SK-N-SH (cell line): ENCODE measurements around the gene LRRC38. TPM values are rescaled to one million over a fixed set of nuclear protein-coding genes. Genes with fewer than 3 reads are reported as not detected.

Experiments used
- CTCF ChIA-PET: fragments of 300-600, 350-600 bp; formaldehyde crosslinking; extraction: SDS; loops from one replicate; lab custom pipeline; 2021; lab: Yijun Ruan, JAX
- POLR2A ChIA-PET: fragments of 350-600 bp; sonication (Branson Sonifier 250); formaldehyde crosslinking; extraction: SDS; loops from one replicate; lab custom pipeline; 2020; ENCODE audit warnings: antibody characterized with exemption, inconsistent platforms; lab: Yijun Ruan, JAX
- DNase-seq: peaks from one replicate; pipeline ENCODE4 v3.0.0; 2012
- H2AFZ ChIP-seq: fragments of 200-600 bp; sonication (generic); 2 replicates; pipeline ENCODE4 v1.8.1; 2016; ENCODE audit warnings: antibody characterized with exemption, mild to moderate bottlenecking, low read depth
- H3F3A ChIP-seq: fragments of 200-600 bp; sonication (generic); replicated peaks from 2 replicates; pipeline ENCODE3; 2016; ENCODE audit warnings: antibody characterized with exemption, mild to moderate bottlenecking; ENCODE audit not compliant: insufficient read depth
- H3K27ac ChIP-seq, 2 experiments: fragments of 200-500 bp in 1 of 2; fragments of 200-600 bp in 1 of 2; sonication (Bioruptor generic) in 1 of 2; sonication (generic), shearing (Covaris generic) in 1 of 2; 2 replicates each; pipeline versions ENCODE4 v1.5.1 to v1.6.1; 2014 to 2016; ENCODE audit warnings: low read depth in 2 of 2, inconsistent platforms in 1 of 2, low read length in 1 of 2, mild to moderate bottlenecking in 1 of 2, mixed read lengths in 1 of 2
- H3K27me3 ChIP-seq: fragments of 200-600 bp; sonication (generic), shearing (Covaris generic); 2 replicates; pipeline ENCODE4 v1.6.1; 2016; ENCODE audit warnings: mixed run types; ENCODE audit not compliant: insufficient read depth
- H3K36me3 ChIP-seq, 2 experiments: fragments of 200-500 bp in 1 of 2; fragments of 200-600 bp in 1 of 2; sonication (Bioruptor generic) in 1 of 2; sonication (generic) in 1 of 2; replicated peaks in 1 of 2; 2 replicates each; pipeline versions ENCODE3 to v1.5.1; 2014 to 2016; ENCODE audit warnings: low read length in 1 of 2, mild to moderate bottlenecking in 1 of 2; ENCODE audit not compliant: insufficient read depth in 2 of 2, control insufficient read depth in 1 of 2
- H3K4me1 ChIP-seq, 2 experiments: fragments of 200-500 bp in 1 of 2; fragments of 200-600 bp in 1 of 2; sonication (Bioruptor generic) in 1 of 2; sonication (generic), shearing (Covaris generic) in 1 of 2; 2 replicates each; pipeline versions ENCODE4 v1.5.1 to v1.6.1; 2014 to 2016; ENCODE audit warnings: low read depth in 1 of 2, low read length in 1 of 2, mixed run types in 1 of 2; ENCODE audit not compliant: insufficient read depth in 2 of 2, control insufficient read depth in 1 of 2
- H3K4me2 ChIP-seq: fragments of 200-600 bp; sonication (generic), shearing (Covaris generic); 2 replicates; pipeline ENCODE4 v1.6.1; 2017; ENCODE audit warnings: mixed run types
- H3K4me3 ChIP-seq, 2 experiments: fragments of 200-500 bp in 1 of 2; fragments of 200-600 bp in 1 of 2; sonication (Bioruptor generic) in 1 of 2; sonication (generic), shearing (Covaris generic) in 1 of 2; 2 replicates each; pipeline versions ENCODE4 v1.5.1 to v1.8.1; 2014 to 2016; ENCODE audit warnings: low read depth in 2 of 2, inconsistent platforms in 1 of 2, low read length in 1 of 2, mild to moderate bottlenecking in 1 of 2, mixed read lengths in 1 of 2, moderate library complexity in 1 of 2
- H3K79me2 ChIP-seq: fragments of 200-600 bp; sonication (generic); 2 replicates; pipeline ENCODE4 v1.8.1; 2017; ENCODE audit warnings: mild to moderate bottlenecking; ENCODE audit not compliant: insufficient read depth
- H3K9ac ChIP-seq: fragments of 200-600 bp; sonication (generic); 2 replicates; pipeline ENCODE4 v1.6.1; 2017; ENCODE audit warnings: mixed run types
- H3K9me2 ChIP-seq: fragments of 200-600 bp; sonication (generic); 2 replicates; pipeline ENCODE4 v1.6.1; 2017; ENCODE audit warnings: mixed run types
- H3K9me3 ChIP-seq: fragments of 200-600 bp; sonication (generic); 2 replicates; pipeline ENCODE4 v1.6.1; 2017; ENCODE audit warnings: mixed run types, mild to moderate bottlenecking, moderate library complexity
- H4K20me1 ChIP-seq: fragments of 200-600 bp; sonication (generic); 2 replicates; pipeline ENCODE4 v1.6.1; 2017; ENCODE audit warnings: mild to moderate bottlenecking, mixed run types; ENCODE audit not compliant: insufficient read depth
- CHD2 ChIP-seq: fragments of 150-350 bp; IDR thresholded peaks from 2 replicates; pipeline ENCODE4 v1.6.1; 2018; ENCODE audit warnings: low read length; ENCODE audit not compliant: partially characterized antibody
- ELF1 ChIP-seq: IDR thresholded peaks from 2 replicates; pipeline ENCODE4 v1.4.0; 2012
- EZH2phosphoT487 ChIP-seq: fragments of 200-600 bp; sonication (generic); IDR thresholded peaks from 2 replicates; pipeline ENCODE4 v1.6.1; 2017; ENCODE audit warnings: low read depth, mixed run types, mild to moderate bottlenecking, antibody characterized with exemption, moderate library complexity, borderline replicate concordance
- FOSL2 ChIP-seq: IDR thresholded peaks from 2 replicates; pipeline ENCODE4 v1.4.0; 2012; ENCODE audit warnings: low read depth, mild to moderate bottlenecking, moderate library complexity, borderline replicate concordance
- FOXJ3 ChIP-seq: sonication (generic); formaldehyde crosslinking; IDR thresholded peaks from 2 replicates; pipeline ENCODE4 v1.5.1; 2020; ENCODE audit warnings: mild to moderate bottlenecking, missing genetic modification reagents
- FOXM1 ChIP-seq: IDR thresholded peaks from 2 replicates; pipeline ENCODE4 v1.4.0; 2012; ENCODE audit warnings: low read depth, mild to moderate bottlenecking
- IRF3 ChIP-seq: fragments of 150-350 bp; IDR thresholded peaks from 2 replicates; pipeline ENCODE4 v1.6.1; 2016; ENCODE audit warnings: mild to moderate bottlenecking, low read depth, low read length
- MEF2A ChIP-seq: IDR thresholded peaks from 2 replicates; pipeline ENCODE4 v1.4.0; 2012; ENCODE audit warnings: low read depth, borderline replicate concordance
- NFIC ChIP-seq: IDR thresholded peaks from 2 replicates; pipeline ENCODE4 v1.4.0; 2012; ENCODE audit warnings: borderline replicate concordance
- PBX3 ChIP-seq: IDR thresholded peaks from 2 replicates; pipeline ENCODE4; 2012
- RCOR1 ChIP-seq: fragments of 150-350 bp; IDR thresholded peaks from 2 replicates; pipeline ENCODE4 v1.6.1; 2017; ENCODE audit warnings: antibody characterized with exemption, low read length
- RFX5 ChIP-seq: IDR thresholded peaks from 2 replicates; pipeline ENCODE4 v1.6.1; 2012; ENCODE audit warnings: mild to moderate bottlenecking, improper control_type of control experiment, low read length
- RXRA ChIP-seq: IDR thresholded peaks from 2 replicates; pipeline ENCODE4 v1.4.0; 2012; ENCODE audit warnings: low read depth, mild to moderate bottlenecking, borderline replicate concordance
- SIN3A ChIP-seq: IDR thresholded peaks from 2 replicates; pipeline ENCODE4 v1.6.1; 2012; ENCODE audit warnings: low read depth, mild to moderate bottlenecking, low read length, moderate library complexity, borderline replicate concordance
- TEAD4 ChIP-seq: IDR thresholded peaks from 2 replicates; pipeline ENCODE4 v1.4.0; 2012; ENCODE audit warnings: mild to moderate bottlenecking, borderline replicate concordance; ENCODE audit not compliant: insufficient read depth
- YY1 ChIP-seq: IDR thresholded peaks from 2 replicates; pipeline ENCODE4 v1.4.0; 2012; ENCODE audit warnings: low read depth, mild to moderate bottlenecking
- ZBTB33 ChIP-seq: IDR thresholded peaks from 2 replicates; pipeline ENCODE4 v1.4.0; 2012; ENCODE audit warnings: low read depth, borderline replicate concordance
- WGBS: methylation state at CpG from one replicate; pipeline ENCODE4 v1.1.6; 2017; ENCODE audit warnings: low lambda C conversion rate; 5-methylcytosine and 5-hydroxymethylcytosine counted together
- polyA plus RNA-seq, 3 experiments: library from polyadenylated mRNA; depleted of rRNA; stranded (reverse); fragments of >200 nt; gene quantifications; 2 replicates each; pipeline ENCODE4 v1.2.3, GENCODE V29; 2012
- TF ChIP-seq, protein P1 (sequence below): IDR thresholded peaks from 2 replicates; pipeline ENCODE4 v1.4.0; 2012; ENCODE audit warnings: low read depth
- TF ChIP-seq, protein P2 (sequence below): IDR thresholded peaks from 2 replicates; pipeline ENCODE4 v1.6.1; 2012; ENCODE audit warnings: mild to moderate bottlenecking, low read depth, low read length, moderate library complexity

LRRC38 gene
- polyA plus RNA-seq, 1 of the 3 experiments (the other 2 are of a cell fraction): 0.02 TPM

- no peaks in the 10 kb centered on the region for H4K20me1 ChIP-seq
- H3K4me2 ChIP-seq: no peak overlapping the region
- H3K9ac ChIP-seq: no peak overlapping the region
- no peaks in the 10 kb centered on the region for H3F3A ChIP-seq
- no peak overlapping the region for H3K27ac ChIP-seq
- no peaks in the 10 kb centered on the region for H3K9me3 ChIP-seq
- TF ChIP-seq ZBTB33: no peak
- no peak for TF ChIP-seq EZH2phosphoT487
- TF ChIP-seq MEF2A: no peak
- no peak for TF ChIP-seq ELF1
- TF ChIP-seq RFX5: no peak
- no peak for TF ChIP-seq YY1
- TF ChIP-seq, protein P1, sequence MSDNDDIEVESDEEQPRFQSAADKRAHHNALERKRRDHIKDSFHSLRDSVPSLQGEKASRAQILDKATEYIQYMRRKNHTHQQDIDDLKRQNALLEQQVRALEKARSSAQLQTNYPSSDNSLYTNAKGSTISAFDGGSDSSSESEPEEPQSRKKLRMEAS: no peak
- no peak for TF ChIP-seq CHD2
- no peak for TF ChIP-seq RXRA
- TF ChIP-seq FOXJ3 (CRISPR knock-in tag): no peak
- no peak for TF ChIP-seq IRF3
- no peak for TF ChIP-seq PBX3
- TF ChIP-seq SIN3A: no peak
- TF ChIP-seq FOXM1: no peak
- no peak for TF ChIP-seq FOSL2
- TF ChIP-seq, protein P2, sequence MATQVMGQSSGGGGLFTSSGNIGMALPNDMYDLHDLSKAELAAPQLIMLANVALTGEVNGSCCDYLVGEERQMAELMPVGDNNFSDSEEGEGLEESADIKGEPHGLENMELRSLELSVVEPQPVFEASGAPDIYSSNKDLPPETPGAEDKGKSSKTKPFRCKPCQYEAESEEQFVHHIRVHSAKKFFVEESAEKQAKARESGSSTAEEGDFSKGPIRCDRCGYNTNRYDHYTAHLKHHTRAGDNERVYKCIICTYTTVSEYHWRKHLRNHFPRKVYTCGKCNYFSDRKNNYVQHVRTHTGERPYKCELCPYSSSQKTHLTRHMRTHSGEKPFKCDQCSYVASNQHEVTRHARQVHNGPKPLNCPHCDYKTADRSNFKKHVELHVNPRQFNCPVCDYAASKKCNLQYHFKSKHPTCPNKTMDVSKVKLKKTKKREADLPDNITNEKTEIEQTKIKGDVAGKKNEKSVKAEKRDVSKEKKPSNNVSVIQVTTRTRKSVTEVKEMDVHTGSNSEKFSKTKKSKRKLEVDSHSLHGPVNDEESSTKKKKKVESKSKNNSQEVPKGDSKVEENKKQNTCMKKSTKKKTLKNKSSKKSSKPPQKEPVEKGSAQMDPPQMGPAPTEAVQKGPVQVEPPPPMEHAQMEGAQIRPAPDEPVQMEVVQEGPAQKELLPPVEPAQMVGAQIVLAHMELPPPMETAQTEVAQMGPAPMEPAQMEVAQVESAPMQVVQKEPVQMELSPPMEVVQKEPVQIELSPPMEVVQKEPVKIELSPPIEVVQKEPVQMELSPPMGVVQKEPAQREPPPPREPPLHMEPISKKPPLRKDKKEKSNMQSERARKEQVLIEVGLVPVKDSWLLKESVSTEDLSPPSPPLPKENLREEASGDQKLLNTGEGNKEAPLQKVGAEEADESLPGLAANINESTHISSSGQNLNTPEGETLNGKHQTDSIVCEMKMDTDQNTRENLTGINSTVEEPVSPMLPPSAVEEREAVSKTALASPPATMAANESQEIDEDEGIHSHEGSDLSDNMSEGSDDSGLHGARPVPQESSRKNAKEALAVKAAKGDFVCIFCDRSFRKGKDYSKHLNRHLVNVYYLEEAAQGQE: no peak
- no peak for TF ChIP-seq NFIC
- no peak for TF ChIP-seq RCOR1
- TF ChIP-seq TEAD4: no peak
- ChIA-PET POLR2A (no interaction called here), CTCF (no interaction called here)
- no peak overlapping the region for H3K4me3 ChIP-seq
- DNase-seq: no peak
- H3K27me3 ChIP-seq: peaks cover 31% of the 10 kb centered on the region; the same call in 1 of the 2 replicates
- no peak overlapping the region for H2AFZ ChIP-seq
- WGBS: 0% methylated on average over 5 of the region's 12 CpGs
- no peaks in the 10 kb centered on the region for H3K79me2 ChIP-seq
- H3K36me3 ChIP-seq: no peaks in the 10 kb centered on the region
- no peaks in the 10 kb centered on the region for H3K4me1 ChIP-seq
- H3K9me2 ChIP-seq: no peaks in the 10 kb centered on the region
Measured at GRCh38 chr1:13492711-13493110, 21.1 kb downstream of the LRRC38 start.
